ENCODE measurements around the gene KIF2A. TPM values are rescaled to one million over a fixed set of nuclear protein-coding genes. Genes with fewer than 3 reads are reported as not detected.

The KIF2A gene
- total and polyA plus RNA-seq, 2 of the 4 experiments (the other 2 are of a cell fraction) = 23.6 to 37.3 TPM

- H3K56ac ChIP-seq (ENCODE audit: extremely low read depth, insufficient read depth, low read length) = no peak overlapping the region
- H4K91ac ChIP-seq (ENCODE audit: insufficient read depth, low read depth, low read length) = no peak overlapping the region
- H4K8ac ChIP-seq (ENCODE audit: low read depth in 2 of 2, low read length in 2 of 2) = no peak overlapping the region
- no peak for TF ChIP-seq ELK1 (IDR thresholded peaks at IDR 0.05; ENCODE audit: borderline replicate concordance, low read depth, low read length)
- TF ChIP-seq BHLHE40 (IDR thresholded peaks at IDR 0.05; ENCODE audit: low read depth, low read length) = no peak
- no peak for TF ChIP-seq MAZ (IDR thresholded peaks at IDR 0.05; ENCODE audit: borderline replicate concordance, low read depth, low read length)
- no peak for TF ChIP-seq CEBPB (IDR thresholded peaks at IDR 0.05; ENCODE audit: low read depth, low read length)
- no peak for TF ChIP-seq RFX5 (IDR thresholded peaks at IDR 0.05; ENCODE audit: low read depth, low read length)
- H2AFZ ChIP-seq (replicated peaks; ENCODE audit: low read length, poor library complexity) = no peak overlapping the region
- no peak overlapping the region for H3K14ac ChIP-seq (replicated peaks; ENCODE audit: low read depth, low read length)
- intact Hi-C loops (cut with micrococcal nuclease) = no loop called here
- no peak overlapping the region for H2BK15ac ChIP-seq (ENCODE audit: low read depth, low read length)
- dilution Hi-C loops (cut with HindIII; ENCODE audit: low sequenced_read_pairs, unreplicated experiment) = no loop called here
- ChIA-PET POLR2A (ENCODE audit: unreplicated experiment) (no interaction called here), CTCF (interaction anchor here (0.6 to 1.0 kb wide), 2 partner anchors 17 to 97 kb away, joined by 3 read pairs; no protein-coding TSS in a partner anchor)
- H3K27ac ChIP-seq (ENCODE audit: insufficient read depth, low read length) = no peak overlapping the region
- no TSS peak for BruUV-seq (replicated peaks)
- no peak overlapping the region for H3K23ac ChIP-seq (ENCODE audit: low read depth, low read length)
- H3K9ac ChIP-seq (ENCODE audit: low read depth, low read length) = no peak overlapping the region
- no peaks in the 10 kb centered on the region for H4K20me1 ChIP-seq (ENCODE audit: insufficient read depth, low read length)
- DNase-seq (no peak), ATAC-seq (ENCODE audit: low read depth) (no peak)
- H2AK9ac ChIP-seq (replicated peaks; ENCODE audit: low read depth, low read length, poor library complexity) = no peak overlapping the region
- H2BK5ac ChIP-seq (ENCODE audit: low read depth, low read length, poor library complexity, severe bottlenecking) = no peak overlapping the region
- H3K4me2 ChIP-seq (ENCODE audit: low read depth, low read length) = no peak overlapping the region
- 33% methylated on average over 1 of the region's 1 CpG; no CpG with 5 or more reads in 1 of the 2 experiments for WGBS, 2 experiments (ENCODE audit: extremely low coverage in 2 of 2, insufficient read length in 1 of 2)
- H3K4me1 ChIP-seq (ENCODE audit: control insufficient read depth, insufficient read depth, low read length) = no peaks in the 10 kb centered on the region
- no peaks in the 10 kb centered on the region for H3K9me1 ChIP-seq (ENCODE audit: insufficient read depth, low read length)
- no peak overlapping the region for H4K5ac ChIP-seq (ENCODE audit: low read depth, low read length)
- H3K18ac ChIP-seq (ENCODE audit: low read depth, low read length) = no peak overlapping the region
- H2AK5ac ChIP-seq (ENCODE audit: low read depth, low read length) = no peak overlapping the region
- H3K27me3 ChIP-seq (ENCODE audit: control insufficient read depth, insufficient read depth, low read length) = peaks cover 2% of the 10 kb centered on the region; the same call in 1 of the 2 replicates
- in situ Hi-C loops (cut with MboI; ENCODE audit: low sequenced_read_pairs) = no loop called here
- no peak overlapping the region for H2BK20ac ChIP-seq (ENCODE audit: low read depth, low read length)
- H3K36me3 ChIP-seq (ENCODE audit: control insufficient read depth, insufficient read depth, low read length) = no peaks in the 10 kb centered on the region
- no peaks in the 10 kb centered on the region for H3K79me1 ChIP-seq (ENCODE audit: low read depth in 1 of 2, low read length in 2 of 2)
- H3K4me3 ChIP-seq (ENCODE audit: insufficient read depth, low read depth, low read length) = no peak overlapping the region
- H3K4ac ChIP-seq (ENCODE audit: low read depth, low read length) = no peak overlapping the region
- H2BK120ac ChIP-seq (ENCODE audit: low read depth, low read length) = no peak overlapping the region
- H3K9me3 ChIP-seq (ENCODE audit: control insufficient read depth, insufficient read depth, low read length) = no peaks in the 10 kb centered on the region
Observed at GRCh38 chr5:62271370-62271769, 34.6 kb upstream of the KIF2A start.

Data from IMR-90 (cell line).